Measurements from ENCODE around the gene LGALS7. TPM values are rescaled to one million over a fixed set of nuclear protein-coding genes. Genes with fewer than 3 reads are reported as not detected.
A peak's percentile ranks its signal among the peaks of the same experiment; 100 is the strongest.

LGALS7 gene
- total and polyA plus RNA-seq, 2 of the 13 experiments (the other 11 are each of a cell fraction or from before 2014, with no cell fraction given) = 0.73 TPM; not detected in 1

- TF ChIP-seq ZGPAT (CRISPR knock-in tag; IDR thresholded peaks at IDR 0.05) = 0 out of 2 replicates have a peak, but pooled peaks have one; percentile 16
- TF ChIP-seq RARA (CRISPR knock-in tag; IDR thresholded peaks at IDR 0.05) = peak; percentile 75
- peak; percentile 67; the same call in 1 of the 2 replicates for TF ChIP-seq KDM6A (CRISPR knock-in tag; IDR thresholded peaks at IDR 0.05; ENCODE audit: low read depth)
- no peak for TF ChIP-seq ZNF550 (CRISPR knock-in tag; IDR thresholded peaks at IDR 0.05; ENCODE audit: borderline replicate concordance)
- no peak for TF ChIP-seq HNRNPH1 (optimal IDR thresholded peaks at IDR 0.05; ENCODE audit: low read depth, low read length)
- TF ChIP-seq CBFB (CRISPR knock-in tag; IDR thresholded peaks at IDR 0.05) = 0 out of 2 replicates have a peak, but pooled peaks have one; percentile 8
- no peak for TF ChIP-seq NCOA1 (CRISPR knock-in tag; IDR thresholded peaks at IDR 0.05)
- TF ChIP-seq PCBP2 (optimal IDR thresholded peaks at IDR 0.05; ENCODE audit: low read depth, low read length, poor library complexity, severe bottlenecking) = no peak
- TF ChIP-seq ELF4 (CRISPR knock-in tag; IDR thresholded peaks at IDR 0.05; ENCODE audit: borderline replicate concordance) = no peak
- peak; percentile 83; the same call in 1 of the 2 replicates for TF ChIP-seq THRA (CRISPR knock-in tag; IDR thresholded peaks at IDR 0.05; ENCODE audit: borderline replicate concordance)
- TF ChIP-seq MLXIP (CRISPR knock-in tag; IDR thresholded peaks at IDR 0.05; ENCODE audit: borderline replicate concordance) = no peak
- no peak for TF ChIP-seq SMC3 (IDR thresholded peaks at IDR 0.05; ENCODE audit: low read length)
- TF ChIP-seq HOXA3 (CRISPR knock-in tag; IDR thresholded peaks at IDR 0.05) = peak; percentile 39; the same call in 1 of the 2 replicates
- TF ChIP-seq CHCHD3 (CRISPR knock-in tag; IDR thresholded peaks at IDR 0.05) = no peak
- TF ChIP-seq CSRNP2 (CRISPR knock-in tag; conservative IDR thresholded peaks at IDR 0.05; ENCODE audit: low read depth) = no peak
- no peak for TF ChIP-seq AKNA (CRISPR knock-in tag; IDR thresholded peaks at IDR 0.05; ENCODE audit: borderline replicate concordance)
- TF ChIP-seq ZBTB7B (CRISPR knock-in tag; IDR thresholded peaks at IDR 0.05) = peak; percentile 63; the same call in 1 of the 2 replicates
Observed at GRCh38 chr19:38819231-38819920, 46.1 kb upstream of the LGALS7 start (continued).

All from HepG2 (cell line).